Lower leg skin (tissue), 3 donors: Measurements from ENCODE around the gene STAG1.

Experiments used
- CTCF ChIP-seq, 3 donors: fragments of 450-650 bp; IDR thresholded peaks; one replicate each; pipeline ENCODE4 v1.5.1; 2016; ENCODE audit warnings: antibody characterized with exemption in 3 of 3, mild to moderate bottlenecking in 3 of 3, moderate library complexity in 2 of 3
- POLR2A ChIP-seq, 2 donors: fragments of 450-650 bp; IDR thresholded peaks; one replicate each; pipeline ENCODE4 v1.6.1; 2016 to 2017; ENCODE audit warnings: antibody characterized with exemption in 2 of 2, mild to moderate bottlenecking in 1 of 2, moderate library complexity in 1 of 2

- TF ChIP-seq CTCF (IDR thresholded peaks at IDR 0.05): no peak
- TF ChIP-seq POLR2A (IDR thresholded peaks at IDR 0.05): no peak
Measured at GRCh38 chr3:136396916-136397315, 355.3 kb downstream of the STAG1 start.
